Activated CD4-positive, alpha-beta memory T cell treated with anti-CD3 and anti-CD28 coated beads, Interleukin-2, amount 10 ng/mL, durations not matched to agents 7 days and 5 days (primary cell): ENCODE data around the gene PTBP3. TPM values are rescaled to one million over a fixed set of nuclear protein-coding genes. Genes with fewer than 3 reads are reported as not detected.

ENCODE experiments used
- CTCF ChIA-PET: fragments of 350-600 bp; sonication (Branson Sonifier 250); formaldehyde crosslinking; loops from one replicate; lab custom pipeline; 2021; ENCODE audit warnings: antibody characterized with exemption, inconsistent platforms; lab: Charles Lee
- POLR2A ChIA-PET: fragments of 350-600 bp; sonication (Branson Sonifier 250); formaldehyde crosslinking; loops from one replicate; lab custom pipeline; 2021; ENCODE audit warnings: antibody characterized with exemption; lab: Charles Lee
- DNase-seq: peaks from one replicate; pipeline ENCODE4 v3.0.0-alpha.2; 2020
- H3K27ac Mint-ChIP-seq: one replicate; pipeline ENCODE4 v1.8.0; 2021; ENCODE audit warnings: mild to moderate bottlenecking, mixed read lengths
- H3K27me3 Mint-ChIP-seq: one replicate; pipeline ENCODE4 v1.8.0; 2021; ENCODE audit warnings: mixed read lengths
- H3K36me3 Mint-ChIP-seq: one replicate; pipeline ENCODE4 v1.8.0; 2021; ENCODE audit warnings: low read depth, mixed read lengths
- H3K4me1 Mint-ChIP-seq: one replicate; pipeline ENCODE4 v1.8.0; 2021; ENCODE audit warnings: mixed read lengths
- H3K4me3 Mint-ChIP-seq: one replicate; pipeline ENCODE4 v1.8.0; 2021; ENCODE audit warnings: mild to moderate bottlenecking, mixed read lengths
- H3K9me3 Mint-ChIP-seq: one replicate; pipeline ENCODE4 v1.8.0; 2021; ENCODE audit warnings: mixed read lengths
- total RNA-seq, 2 experiments: library from RNA; stranded (reverse); gene quantifications; one replicate each; pipeline ENCODE4 v1.2.3, GENCODE V29; 2021

The PTBP3 gene
- total RNA-seq, 2 experiments from 2014 or later: 177 TPM

DNA sequence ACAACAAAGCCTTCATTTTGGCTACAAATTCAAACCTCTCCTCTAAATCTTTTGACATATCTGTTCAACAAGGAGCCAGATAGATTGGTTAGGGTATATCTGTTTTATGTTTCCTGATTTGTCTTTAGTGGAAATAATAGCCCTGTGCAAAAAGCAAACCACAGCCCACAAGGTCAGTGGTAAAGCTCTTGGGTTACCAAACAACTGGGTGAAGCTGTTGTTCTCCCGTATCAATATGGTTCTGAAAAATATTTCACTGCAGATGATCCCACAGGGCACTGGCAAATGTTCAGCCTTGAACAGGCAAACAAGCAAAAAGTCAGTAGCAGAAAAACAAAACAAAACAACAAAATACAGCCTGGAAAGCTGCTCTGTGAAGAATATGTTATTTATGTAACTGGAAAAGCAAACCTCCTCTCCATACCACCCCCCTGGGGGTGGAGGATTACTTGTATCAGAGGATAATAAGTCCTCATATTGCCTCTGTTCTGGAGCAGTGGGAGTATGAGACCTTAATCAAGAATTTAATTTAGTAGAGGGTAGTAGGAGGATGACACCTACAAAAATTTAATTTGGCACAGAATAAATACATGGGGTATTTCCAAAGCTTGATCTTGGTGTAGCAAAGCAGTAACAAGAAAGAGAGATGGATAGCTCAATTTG lies 20.8 kb upstream of the PTBP3 start:
- POLR2A ChIA-PET: interaction anchor here (0.8 to 1.7 kb wide), 3 partner anchors 10 to 26 kb away, joined by 3 to 4 read pairs (median 4); partner anchors contain the start of genes HSDL2 and PTBP3
- CTCF ChIA-PET: interaction anchor here (1.2 to 2.7 kb wide), 3 partner anchors 240 to 279 kb away, joined by 4 to 12 read pairs (median 4); no protein-coding TSS in a partner anchor
- Mint-ChIP-seq H3K27ac (no peak overlapping the region), H3K4me3 (no peak overlapping the region), H3K9me3 (no peaks in the 10 kb centered on the region), H3K4me1 (peaks cover 18% of the 10 kb centered on the region), H3K36me3 (no peaks in the 10 kb centered on the region), H3K27me3 (peaks cover 3% of the 10 kb centered on the region)
- no peak for DNase-seq

DNA sequence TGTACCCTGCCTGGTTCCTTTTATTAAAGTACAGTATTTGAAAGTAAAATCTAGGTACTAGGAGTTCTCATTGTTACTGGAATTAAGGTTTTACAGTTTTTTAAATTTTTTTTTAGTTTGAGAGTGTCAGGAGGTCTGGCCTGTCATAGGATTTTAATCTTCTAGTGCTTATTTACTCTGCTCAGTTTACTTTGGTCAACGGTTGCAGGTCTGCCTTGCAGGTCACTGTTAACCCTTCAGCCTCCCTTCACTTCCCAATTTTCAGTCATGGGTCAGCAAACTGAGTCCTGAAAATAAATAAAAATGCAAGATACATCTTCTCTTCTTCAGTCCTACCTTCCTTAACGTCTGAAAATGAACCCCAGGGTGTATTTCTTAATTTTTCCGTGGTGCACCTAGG lies 18.8 kb upstream of the PTBP3 start:
- H3K27me3 Mint-ChIP-seq: peaks cover 3% of the 10 kb centered on the region
- no peak overlapping the region for H3K4me3 Mint-ChIP-seq
- peaks cover 29% of the 10 kb centered on the region for H3K4me1 Mint-ChIP-seq
- POLR2A ChIA-PET: no interaction called here
- no peak overlapping the region for H3K27ac Mint-ChIP-seq
- DNase-seq: no peak
- CTCF ChIA-PET: interaction anchor here (1.4 kb wide), 1 partner anchor 10 kb away, joined by 10 read pairs; no protein-coding TSS in a partner anchor
- no peaks in the 10 kb centered on the region for H3K9me3 Mint-ChIP-seq
- H3K36me3 Mint-ChIP-seq: no peaks in the 10 kb centered on the region

DNA sequence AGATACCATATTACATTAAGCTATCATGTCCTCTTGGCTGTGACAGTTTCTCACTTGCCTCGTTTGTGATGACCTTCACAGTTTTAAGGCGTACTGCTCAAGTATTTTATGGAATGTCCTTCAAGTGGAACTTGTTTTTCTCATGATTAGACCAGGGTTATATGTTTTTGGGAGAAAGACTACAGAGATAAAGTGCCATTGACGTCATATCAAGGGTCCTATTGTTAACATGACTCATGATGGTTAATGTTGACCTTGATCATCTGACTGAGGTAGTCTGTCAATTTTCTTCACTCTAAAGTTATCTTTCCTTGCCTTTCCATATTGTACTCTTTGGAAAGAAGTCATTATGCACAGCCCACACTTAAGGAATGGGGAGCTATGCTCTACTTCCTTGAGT lies 17.8 kb upstream of the PTBP3 start:
- ChIA-PET POLR2A (interaction anchor here (0.5 to 1.1 kb wide), 2 partner anchors 10 to 26 kb away, joined by 3 read pairs; no protein-coding TSS in a partner anchor), CTCF (interaction anchor here (1.4 kb wide), 1 partner anchor 11 kb away, joined by 10 read pairs; no protein-coding TSS in a partner anchor)
- DNase-seq: no peak
- Mint-ChIP-seq H3K27me3 (peaks cover 3% of the 10 kb centered on the region), H3K9me3 (no peaks in the 10 kb centered on the region), H3K36me3 (no peaks in the 10 kb centered on the region), H3K4me3 (no peak overlapping the region), H3K27ac (no peak overlapping the region), H3K4me1 (peaks cover 29% of the 10 kb centered on the region)

GRCh38 chr9:112349008-112349333 lies 15.6 kb upstream of the PTBP3 start:
- DNase-seq: no peak
- Mint-ChIP-seq H3K9me3 (no peaks in the 10 kb centered on the region), H3K27me3 (peaks cover 3% of the 10 kb centered on the region), H3K36me3 (no peaks in the 10 kb centered on the region), H3K4me1 (peaks cover 13% of the 10 kb centered on the region), H3K27ac (no peak overlapping the region), H3K4me3 (no peak overlapping the region)
- ChIA-PET POLR2A (interaction anchor here (1.9 kb wide), 1 partner anchor 181 kb away, joined by 4 read pairs; no protein-coding TSS in a partner anchor), CTCF (interaction anchor here (0.6 kb wide), 1 partner anchor 1055 kb away, joined by 3 read pairs; no protein-coding TSS in a partner anchor)

- H3K9me3 Mint-ChIP-seq: no peaks in the 10 kb centered on the region
- peak overlapping the region; percentile 76 for H3K4me3 Mint-ChIP-seq
- ChIA-PET POLR2A (interaction anchor here (1.1 to 1.9 kb wide), 2 partner anchors 15 to 180 kb away, joined by 4 read pairs; partner anchors contain the start of gene PTBP3), CTCF (interaction anchor here (0.6 to 1.2 kb wide), 3 partner anchors 164 to 1055 kb away, joined by 3 to 4 read pairs (median 3); no protein-coding TSS in a partner anchor)
- DNase-seq: peak; percentile 76
- no peaks in the 10 kb centered on the region for H3K36me3 Mint-ChIP-seq
- peaks cover 3% of the 10 kb centered on the region for H3K27me3 Mint-ChIP-seq
- H3K27ac Mint-ChIP-seq: peak overlapping the region; percentile 65
- H3K4me1 Mint-ChIP-seq: peaks cover 12% of the 10 kb centered on the region
Measured at GRCh38 chr9:112348257-112349007, 15.0 kb upstream of the PTBP3 start.

- Mint-ChIP-seq H3K9me3 (no peaks in the 10 kb centered on the region), H3K4me3 (no peak overlapping the region), H3K4me1 (no peaks in the 10 kb centered on the region), H3K27me3 (peaks cover 3% of the 10 kb centered on the region), H3K36me3 (no peaks in the 10 kb centered on the region), H3K27ac (no peak overlapping the region)
- CTCF ChIA-PET: no interaction called here
- POLR2A ChIA-PET: interaction anchor here (0.7 kb wide), 1 partner anchor 10 kb away, joined by 3 read pairs; no protein-coding TSS in a partner anchor
- DNase-seq: no peak
Measured at GRCh38 chr9:112341730-112342129, 8.3 kb upstream of the PTBP3 start.

DNA sequence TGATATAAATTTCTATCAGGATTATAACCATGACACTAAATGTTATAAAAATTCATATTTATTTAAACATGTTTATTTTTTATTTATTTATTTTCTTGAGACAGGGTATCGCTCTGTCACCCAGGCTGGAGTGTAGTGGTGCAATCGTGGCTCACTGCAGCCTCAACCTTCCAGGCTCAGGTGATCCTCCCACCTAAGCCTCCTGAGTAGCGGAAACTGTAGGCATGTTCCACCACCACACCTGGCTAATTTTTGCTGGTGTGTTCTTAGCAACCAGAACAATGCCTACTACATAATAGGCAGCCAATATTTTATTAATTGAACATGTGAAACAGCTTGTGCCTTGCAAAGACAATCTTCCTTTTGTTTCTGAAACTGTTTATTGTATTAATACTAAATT lies 6.5 kb upstream of the PTBP3 start:
- Mint-ChIP-seq H3K4me3 (no peak overlapping the region), H3K9me3 (no peaks in the 10 kb centered on the region), H3K4me1 (peaks cover 3% of the 10 kb centered on the region), H3K27me3 (peaks cover 3% of the 10 kb centered on the region), H3K27ac (no peak overlapping the region), H3K36me3 (no peaks in the 10 kb centered on the region)
- CTCF ChIA-PET: no interaction called here
- POLR2A ChIA-PET: interaction anchor here (1.2 kb wide), 1 partner anchor 40 kb away, joined by 4 read pairs; the partner anchor contains the start of gene HSDL2
- DNase-seq: no peak

DNA sequence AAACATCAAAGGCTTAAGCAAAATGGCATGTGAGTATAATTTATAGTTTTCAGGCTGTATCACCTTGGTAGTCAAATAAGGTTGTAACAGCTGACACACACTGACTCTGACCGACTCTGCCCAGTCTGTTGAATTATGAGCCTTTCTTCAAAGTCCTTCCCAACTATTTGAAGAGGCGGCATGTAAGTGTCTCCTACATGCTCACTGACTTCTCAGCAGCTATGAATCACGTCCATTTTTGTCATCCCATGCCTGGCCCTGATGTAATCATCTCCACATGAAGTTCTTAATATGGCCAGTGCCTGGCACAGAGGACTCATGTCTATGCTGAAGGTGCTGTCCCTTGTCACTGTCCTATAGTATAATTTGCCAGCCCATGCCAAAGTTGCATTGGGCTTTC lies 5.1 kb upstream of the PTBP3 start:
- Mint-ChIP-seq H3K9me3 (no peaks in the 10 kb centered on the region), H3K36me3 (no peaks in the 10 kb centered on the region), H3K4me1 (peaks cover 8% of the 10 kb centered on the region), H3K27me3 (peaks cover 3% of the 10 kb centered on the region), H3K4me3 (no peak overlapping the region), H3K27ac (no peak overlapping the region)
- no peak for DNase-seq
- CTCF ChIA-PET: no interaction called here
- POLR2A ChIA-PET: no interaction called here

DNA sequence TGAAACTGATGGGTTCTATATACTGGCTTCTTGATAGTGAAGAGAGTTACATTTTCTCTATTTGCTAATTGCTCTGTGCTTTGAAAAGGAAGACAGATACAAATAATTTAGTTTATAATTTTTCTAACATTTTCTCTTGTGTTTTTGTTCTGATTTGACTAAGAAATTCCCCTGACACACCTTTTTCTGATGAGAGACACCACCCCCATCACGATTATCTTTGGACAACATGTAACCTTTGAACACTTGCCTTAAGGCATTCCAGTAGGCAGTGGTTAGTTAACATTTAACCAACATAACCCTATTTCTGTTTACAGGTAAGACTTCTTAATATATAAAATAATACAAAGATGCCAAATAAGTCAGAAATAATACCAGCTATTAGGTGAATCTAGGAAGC lies 4.1 kb upstream of the PTBP3 start:
- CTCF ChIA-PET: interaction anchor here (1.0 kb wide), 1 partner anchor 251 kb away, joined by 3 read pairs; no protein-coding TSS in a partner anchor
- no peak overlapping the region for H3K27ac Mint-ChIP-seq
- POLR2A ChIA-PET: interaction anchor here (1.5 kb wide), 1 partner anchor 20 kb away, joined by 4 read pairs; no protein-coding TSS in a partner anchor

GRCh38 chr9:112334432-112334841 lies 1.0 kb upstream of the PTBP3 start:
- Mint-ChIP-seq H3K9me3 (no peaks in the 10 kb centered on the region), H3K4me3 (peak overlapping the region; percentile 88), H3K27me3 (no peaks in the 10 kb centered on the region), H3K36me3 (peaks cover 3% of the 10 kb centered on the region), H3K4me1 (peaks cover 31% of the 10 kb centered on the region), H3K27ac (peak overlapping the region; percentile 87)
- DNase-seq: peak; percentile 63
- POLR2A ChIA-PET: interaction anchor here (0.9 to 4.5 kb wide), 14 partner anchors 10 to 437 kb away, joined by 3 to 90 read pairs (median 7); partner anchors contain the start of genes HSDL2 and UGCG
- CTCF ChIA-PET: interaction anchor here (0.6 to 3.6 kb wide), 9 partner anchors 17 to 237 kb away, joined by 3 to 16 read pairs (median 4); partner anchors contain the start of gene HSDL2

More for the DNA sequence above, 4.1 kb upstream of the PTBP3 start:
- peaks cover 8% of the 10 kb centered on the region for H3K4me1 Mint-ChIP-seq
- no peak for DNase-seq
- H3K36me3 Mint-ChIP-seq: no peaks in the 10 kb centered on the region
- H3K27me3 Mint-ChIP-seq: peaks cover 3% of the 10 kb centered on the region
- no peak overlapping the region for H3K4me3 Mint-ChIP-seq
- no peaks in the 10 kb centered on the region for H3K9me3 Mint-ChIP-seq

DNA sequence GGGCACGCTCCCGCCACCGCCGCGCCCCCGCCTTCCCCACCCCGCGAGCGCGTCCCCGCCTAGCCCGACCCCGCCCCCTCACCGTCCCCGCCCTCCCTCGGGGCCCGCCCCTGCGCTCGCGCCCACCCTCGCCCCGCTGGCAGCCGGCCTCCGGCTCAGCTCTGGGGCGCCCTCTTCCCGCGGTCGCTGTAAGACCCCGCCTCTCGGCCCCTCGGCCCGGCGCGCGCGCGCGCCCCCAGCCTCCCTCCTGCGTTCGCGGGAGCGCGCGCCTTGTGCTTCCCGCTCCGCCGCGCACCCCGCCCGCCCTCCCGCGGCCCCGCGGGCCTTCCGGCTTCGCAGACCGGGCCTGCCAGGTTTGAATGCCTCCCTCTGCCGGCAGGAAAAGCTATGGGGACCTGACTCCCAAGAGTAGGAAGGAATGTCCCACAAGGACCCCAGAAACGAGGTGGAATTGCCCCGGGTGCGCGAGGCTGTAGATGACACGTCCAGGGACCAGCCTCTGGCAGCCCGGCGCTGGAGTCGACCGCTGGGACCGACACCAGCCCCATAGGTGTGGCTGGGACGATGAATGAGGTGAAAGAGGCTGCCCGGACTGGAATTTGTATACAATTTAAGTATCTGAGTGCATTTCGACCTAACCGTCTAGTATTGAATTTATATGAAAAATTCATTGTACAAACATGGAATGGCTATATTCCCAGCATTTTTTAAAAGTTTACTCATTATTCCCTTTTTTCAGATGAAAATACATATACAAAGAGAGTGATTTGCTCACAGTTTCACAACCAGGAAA lies 416 bp upstream of the PTBP3 start:
- peaks cover 6% of the 10 kb centered on the region for H3K36me3 Mint-ChIP-seq
- POLR2A ChIA-PET: interaction anchor here (0.6 to 4.5 kb wide), 30 partner anchors 9 to 887 kb away, joined by 3 to 90 read pairs (median 5); partner anchors contain the start of genes GNG10, HSDL2, KIAA1958 and SUSD1

DNA sequence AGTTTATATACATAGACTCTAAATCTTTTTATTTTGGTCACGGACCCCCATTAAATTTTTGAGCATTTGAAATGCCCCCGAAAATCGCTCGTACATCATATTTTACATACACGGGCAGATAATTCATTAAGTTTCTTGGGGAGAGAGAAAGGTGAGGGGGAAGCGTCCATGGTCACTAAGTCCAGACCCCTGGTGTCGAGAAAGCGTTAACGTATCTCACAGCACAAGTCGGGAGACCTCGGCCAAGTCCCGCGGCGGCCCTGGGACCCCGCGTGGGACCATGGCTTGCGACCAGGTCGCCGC lies 794 bp downstream of the PTBP3 start:
- CTCF ChIA-PET: interaction anchor here (0.9 to 3.6 kb wide), 7 partner anchors 19 to 258 kb away, joined by 3 to 16 read pairs (median 6); no protein-coding TSS in a partner anchor
- POLR2A ChIA-PET: interaction anchor here (0.7 to 4.5 kb wide), 15 partner anchors 10 to 435 kb away, joined by 3 to 90 read pairs (median 6); partner anchors contain the start of genes HSDL2, KIAA1958, SUSD1 and UGCG
- Mint-ChIP-seq H3K4me1 (peaks cover 46% of the 10 kb centered on the region), H3K9me3 (no peaks in the 10 kb centered on the region), H3K27me3 (no peaks in the 10 kb centered on the region), H3K4me3 (peak overlapping the region; percentile 84), H3K36me3 (peaks cover 18% of the 10 kb centered on the region), H3K27ac (peak overlapping the region; percentile 86)
- DNase-seq: no peak

More for the DNA sequence above, 416 bp upstream of the PTBP3 start:
- CTCF ChIA-PET: interaction anchor here (0.6 to 3.6 kb wide), 15 partner anchors 11 to 383 kb away, joined by 3 to 16 read pairs (median 3); partner anchors contain the start of gene HSDL2
- H3K9me3 Mint-ChIP-seq: no peaks in the 10 kb centered on the region
- peak overlapping the region; percentile 88 for H3K4me3 Mint-ChIP-seq
- H3K27me3 Mint-ChIP-seq: no peaks in the 10 kb centered on the region
- peak overlapping the region; percentile 87 for H3K27ac Mint-ChIP-seq
- DNase-seq: peak; percentile 95
- H3K4me1 Mint-ChIP-seq: peaks cover 34% of the 10 kb centered on the region
